ENCODE results near the gene TMEM132A. TPM values are rescaled to one million over a fixed set of nuclear protein-coding genes. Genes with fewer than 3 reads are reported as not detected.

The TMEM132A gene
- total RNA-seq, 1 experiment from 2014 or later, result 114 TPM

DNA sequence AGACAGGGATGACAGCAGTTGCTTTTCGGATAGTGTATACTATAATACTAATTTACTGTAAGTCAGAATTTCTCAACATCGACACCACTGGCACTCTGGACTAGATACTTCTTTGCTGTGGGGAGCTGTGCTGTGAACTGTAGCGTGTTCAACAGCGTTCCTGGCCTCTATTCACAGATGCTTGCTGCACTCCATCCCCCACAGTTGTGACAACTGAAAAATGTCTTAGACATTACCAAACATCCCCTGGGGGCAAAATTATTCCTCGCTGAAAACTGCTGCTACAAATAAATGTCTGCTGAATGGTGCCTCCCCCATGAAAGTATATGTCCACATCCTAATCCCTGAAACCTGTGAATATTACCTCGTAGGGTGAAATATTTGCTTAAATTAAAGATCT lies 35.2 kb downstream of the TMEM132A start:
- DNase-seq (ENCODE audit: low spot score) (no peak), ATAC-seq (no peak)
- Mint-ChIP-seq H3K4me1 (no peaks in the 10 kb centered on the region), H3K27me3 (ENCODE audit: low read depth) (peaks cover 14% of the 10 kb centered on the region), H3K27ac (no peak overlapping the region), H3K36me3 (no peaks in the 10 kb centered on the region), H3K9me3 (no peaks in the 10 kb centered on the region), H3K4me3 (no peak overlapping the region)
- ChIA-PET POLR2A (no interaction called here), CTCF (interaction anchor here (1.5 kb wide), 1 partner anchor 10 kb away, joined by 4 read pairs; no protein-coding TSS in a partner anchor)
- TF ChIP-seq ZNF138 (CRISPR knock-in tag; conservative IDR thresholded peaks at IDR 0.05) (no peak), GTF2I (CRISPR knock-in tag; conservative IDR thresholded peaks at IDR 0.05) (no peak), ZNF263 (CRISPR knock-in tag; IDR thresholded peaks at IDR 0.05; ENCODE audit: low read depth) (no peak), ATF1 (CRISPR knock-in tag; IDR thresholded peaks at IDR 0.05) (no peak), JUN (CRISPR knock-in tag; IDR thresholded peaks at IDR 0.05) (no peak), ETV6 (CRISPR knock-in tag; IDR thresholded peaks at IDR 0.05) (no peak), CBFB (CRISPR knock-in tag; IDR thresholded peaks at IDR 0.05; ENCODE audit: low read depth) (no peak), MXD4 (CRISPR knock-in tag; IDR thresholded peaks at IDR 0.05; ENCODE audit: borderline replicate concordance) (no peak), NR2C2 (CRISPR knock-in tag; IDR thresholded peaks at IDR 0.05) (no peak), TEAD4 (CRISPR knock-in tag; IDR thresholded peaks at IDR 0.05) (no peak), JAZF1 (CRISPR knock-in tag; IDR thresholded peaks at IDR 0.05) (no peak)
- TF ChIP-seq, protein P1, sequence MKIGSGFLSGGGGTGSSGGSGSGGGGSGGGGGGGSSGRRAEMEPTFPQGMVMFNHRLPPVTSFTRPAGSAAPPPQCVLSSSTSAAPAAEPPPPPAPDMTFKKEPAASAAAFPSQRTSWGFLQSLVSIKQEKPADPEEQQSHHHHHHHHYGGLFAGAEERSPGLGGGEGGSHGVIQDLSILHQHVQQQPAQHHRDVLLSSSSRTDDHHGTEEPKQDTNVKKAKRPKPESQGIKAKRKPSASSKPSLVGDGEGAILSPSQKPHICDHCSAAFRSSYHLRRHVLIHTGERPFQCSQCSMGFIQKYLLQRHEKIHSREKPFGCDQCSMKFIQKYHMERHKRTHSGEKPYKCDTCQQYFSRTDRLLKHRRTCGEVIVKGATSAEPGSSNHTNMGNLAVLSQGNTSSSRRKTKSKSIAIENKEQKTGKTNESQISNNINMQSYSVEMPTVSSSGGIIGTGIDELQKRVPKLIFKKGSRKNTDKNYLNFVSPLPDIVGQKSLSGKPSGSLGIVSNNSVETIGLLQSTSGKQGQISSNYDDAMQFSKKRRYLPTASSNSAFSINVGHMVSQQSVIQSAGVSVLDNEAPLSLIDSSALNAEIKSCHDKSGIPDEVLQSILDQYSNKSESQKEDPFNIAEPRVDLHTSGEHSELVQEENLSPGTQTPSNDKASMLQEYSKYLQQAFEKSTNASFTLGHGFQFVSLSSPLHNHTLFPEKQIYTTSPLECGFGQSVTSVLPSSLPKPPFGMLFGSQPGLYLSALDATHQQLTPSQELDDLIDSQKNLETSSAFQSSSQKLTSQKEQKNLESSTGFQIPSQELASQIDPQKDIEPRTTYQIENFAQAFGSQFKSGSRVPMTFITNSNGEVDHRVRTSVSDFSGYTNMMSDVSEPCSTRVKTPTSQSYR (CRISPR knock-in tag; IDR thresholded peaks at IDR 0.05), result no peak
- TF ChIP-seq, protein P2, sequence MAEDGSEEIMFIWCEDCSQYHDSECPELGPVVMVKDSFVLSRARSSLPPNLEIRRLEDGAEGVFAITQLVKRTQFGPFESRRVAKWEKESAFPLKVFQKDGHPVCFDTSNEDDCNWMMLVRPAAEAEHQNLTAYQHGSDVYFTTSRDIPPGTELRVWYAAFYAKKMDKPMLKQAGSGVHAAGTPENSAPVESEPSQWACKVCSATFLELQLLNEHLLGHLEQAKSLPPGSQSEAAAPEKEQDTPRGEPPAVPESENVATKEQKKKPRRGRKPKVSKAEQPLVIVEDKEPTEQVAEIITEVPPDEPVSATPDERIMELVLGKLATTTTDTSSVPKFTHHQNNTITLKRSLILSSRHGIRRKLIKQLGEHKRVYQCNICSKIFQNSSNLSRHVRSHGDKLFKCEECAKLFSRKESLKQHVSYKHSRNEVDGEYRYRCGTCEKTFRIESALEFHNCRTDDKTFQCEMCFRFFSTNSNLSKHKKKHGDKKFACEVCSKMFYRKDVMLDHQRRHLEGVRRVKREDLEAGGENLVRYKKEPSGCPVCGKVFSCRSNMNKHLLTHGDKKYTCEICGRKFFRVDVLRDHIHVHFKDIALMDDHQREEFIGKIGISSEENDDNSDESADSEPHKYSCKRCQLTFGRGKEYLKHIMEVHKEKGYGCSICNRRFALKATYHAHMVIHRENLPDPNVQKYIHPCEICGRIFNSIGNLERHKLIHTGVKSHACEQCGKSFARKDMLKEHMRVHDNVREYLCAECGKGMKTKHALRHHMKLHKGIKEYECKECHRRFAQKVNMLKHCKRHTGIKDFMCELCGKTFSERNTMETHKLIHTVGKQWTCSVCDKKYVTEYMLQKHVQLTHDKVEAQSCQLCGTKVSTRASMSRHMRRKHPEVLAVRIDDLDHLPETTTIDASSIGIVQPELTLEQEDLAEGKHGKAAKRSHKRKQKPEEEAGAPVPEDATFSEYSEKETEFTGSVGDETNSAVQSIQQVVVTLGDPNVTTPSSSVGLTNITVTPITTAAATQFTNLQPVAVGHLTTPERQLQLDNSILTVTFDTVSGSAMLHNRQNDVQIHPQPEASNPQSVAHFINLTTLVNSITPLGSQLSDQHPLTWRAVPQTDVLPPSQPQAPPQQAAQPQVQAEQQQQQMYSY (CRISPR knock-in tag; IDR thresholded peaks at IDR 0.05), result no peak
- TF ChIP-seq, protein P3, sequence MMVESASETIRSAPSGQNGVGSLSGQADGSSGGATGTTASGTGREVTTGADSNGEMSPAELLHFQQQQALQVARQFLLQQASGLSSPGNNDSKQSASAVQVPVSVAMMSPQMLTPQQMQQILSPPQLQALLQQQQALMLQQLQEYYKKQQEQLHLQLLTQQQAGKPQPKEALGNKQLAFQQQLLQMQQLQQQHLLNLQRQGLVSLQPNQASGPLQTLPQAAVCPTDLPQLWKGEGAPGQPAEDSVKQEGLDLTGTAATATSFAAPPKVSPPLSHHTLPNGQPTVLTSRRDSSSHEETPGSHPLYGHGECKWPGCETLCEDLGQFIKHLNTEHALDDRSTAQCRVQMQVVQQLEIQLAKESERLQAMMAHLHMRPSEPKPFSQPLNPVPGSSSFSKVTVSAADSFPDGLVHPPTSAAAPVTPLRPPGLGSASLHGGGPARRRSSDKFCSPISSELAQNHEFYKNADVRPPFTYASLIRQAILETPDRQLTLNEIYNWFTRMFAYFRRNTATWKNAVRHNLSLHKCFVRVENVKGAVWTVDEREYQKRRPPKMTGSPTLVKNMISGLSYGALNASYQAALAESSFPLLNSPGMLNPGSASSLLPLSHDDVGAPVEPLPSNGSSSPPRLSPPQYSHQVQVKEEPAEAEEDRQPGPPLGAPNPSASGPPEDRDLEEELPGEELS (CRISPR knock-in tag; IDR thresholded peaks at IDR 0.05), result no peak
- TF ChIP-seq, protein P4, sequence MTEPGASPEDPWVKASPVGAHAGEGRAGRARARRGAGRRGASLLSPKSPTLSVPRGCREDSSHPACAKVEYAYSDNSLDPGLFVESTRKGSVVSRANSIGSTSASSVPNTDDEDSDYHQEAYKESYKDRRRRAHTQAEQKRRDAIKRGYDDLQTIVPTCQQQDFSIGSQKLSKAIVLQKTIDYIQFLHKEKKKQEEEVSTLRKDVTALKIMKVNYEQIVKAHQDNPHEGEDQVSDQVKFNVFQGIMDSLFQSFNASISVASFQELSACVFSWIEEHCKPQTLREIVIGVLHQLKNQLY (CRISPR knock-in tag; IDR thresholded peaks at IDR 0.05), result no peak
- TF ChIP-seq, protein P5, sequence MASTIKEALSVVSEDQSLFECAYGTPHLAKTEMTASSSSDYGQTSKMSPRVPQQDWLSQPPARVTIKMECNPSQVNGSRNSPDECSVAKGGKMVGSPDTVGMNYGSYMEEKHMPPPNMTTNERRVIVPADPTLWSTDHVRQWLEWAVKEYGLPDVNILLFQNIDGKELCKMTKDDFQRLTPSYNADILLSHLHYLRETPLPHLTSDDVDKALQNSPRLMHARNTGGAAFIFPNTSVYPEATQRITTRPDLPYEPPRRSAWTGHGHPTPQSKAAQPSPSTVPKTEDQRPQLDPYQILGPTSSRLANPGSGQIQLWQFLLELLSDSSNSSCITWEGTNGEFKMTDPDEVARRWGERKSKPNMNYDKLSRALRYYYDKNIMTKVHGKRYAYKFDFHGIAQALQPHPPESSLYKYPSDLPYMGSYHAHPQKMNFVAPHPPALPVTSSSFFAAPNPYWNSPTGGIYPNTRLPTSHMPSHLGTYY (CRISPR knock-in tag; IDR thresholded peaks at IDR 0.05), result no peak
- TF ChIP-seq, protein P6, sequence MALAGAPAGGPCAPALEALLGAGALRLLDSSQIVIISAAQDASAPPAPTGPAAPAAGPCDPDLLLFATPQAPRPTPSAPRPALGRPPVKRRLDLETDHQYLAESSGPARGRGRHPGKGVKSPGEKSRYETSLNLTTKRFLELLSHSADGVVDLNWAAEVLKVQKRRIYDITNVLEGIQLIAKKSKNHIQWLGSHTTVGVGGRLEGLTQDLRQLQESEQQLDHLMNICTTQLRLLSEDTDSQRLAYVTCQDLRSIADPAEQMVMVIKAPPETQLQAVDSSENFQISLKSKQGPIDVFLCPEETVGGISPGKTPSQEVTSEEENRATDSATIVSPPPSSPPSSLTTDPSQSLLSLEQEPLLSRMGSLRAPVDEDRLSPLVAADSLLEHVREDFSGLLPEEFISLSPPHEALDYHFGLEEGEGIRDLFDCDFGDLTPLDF (CRISPR knock-in tag; IDR thresholded peaks at IDR 0.05), result no peak
- TF ChIP-seq, protein P7, sequence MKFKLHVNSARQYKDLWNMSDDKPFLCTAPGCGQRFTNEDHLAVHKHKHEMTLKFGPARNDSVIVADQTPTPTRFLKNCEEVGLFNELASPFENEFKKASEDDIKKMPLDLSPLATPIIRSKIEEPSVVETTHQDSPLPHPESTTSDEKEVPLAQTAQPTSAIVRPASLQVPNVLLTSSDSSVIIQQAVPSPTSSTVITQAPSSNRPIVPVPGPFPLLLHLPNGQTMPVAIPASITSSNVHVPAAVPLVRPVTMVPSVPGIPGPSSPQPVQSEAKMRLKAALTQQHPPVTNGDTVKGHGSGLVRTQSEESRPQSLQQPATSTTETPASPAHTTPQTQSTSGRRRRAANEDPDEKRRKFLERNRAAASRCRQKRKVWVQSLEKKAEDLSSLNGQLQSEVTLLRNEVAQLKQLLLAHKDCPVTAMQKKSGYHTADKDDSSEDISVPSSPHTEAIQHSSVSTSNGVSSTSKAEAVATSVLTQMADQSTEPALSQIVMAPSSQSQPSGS (CRISPR knock-in tag; IDR thresholded peaks at IDR 0.05; ENCODE audit: borderline replicate concordance, low read depth), result no peak
- TF ChIP-seq, protein P8, sequence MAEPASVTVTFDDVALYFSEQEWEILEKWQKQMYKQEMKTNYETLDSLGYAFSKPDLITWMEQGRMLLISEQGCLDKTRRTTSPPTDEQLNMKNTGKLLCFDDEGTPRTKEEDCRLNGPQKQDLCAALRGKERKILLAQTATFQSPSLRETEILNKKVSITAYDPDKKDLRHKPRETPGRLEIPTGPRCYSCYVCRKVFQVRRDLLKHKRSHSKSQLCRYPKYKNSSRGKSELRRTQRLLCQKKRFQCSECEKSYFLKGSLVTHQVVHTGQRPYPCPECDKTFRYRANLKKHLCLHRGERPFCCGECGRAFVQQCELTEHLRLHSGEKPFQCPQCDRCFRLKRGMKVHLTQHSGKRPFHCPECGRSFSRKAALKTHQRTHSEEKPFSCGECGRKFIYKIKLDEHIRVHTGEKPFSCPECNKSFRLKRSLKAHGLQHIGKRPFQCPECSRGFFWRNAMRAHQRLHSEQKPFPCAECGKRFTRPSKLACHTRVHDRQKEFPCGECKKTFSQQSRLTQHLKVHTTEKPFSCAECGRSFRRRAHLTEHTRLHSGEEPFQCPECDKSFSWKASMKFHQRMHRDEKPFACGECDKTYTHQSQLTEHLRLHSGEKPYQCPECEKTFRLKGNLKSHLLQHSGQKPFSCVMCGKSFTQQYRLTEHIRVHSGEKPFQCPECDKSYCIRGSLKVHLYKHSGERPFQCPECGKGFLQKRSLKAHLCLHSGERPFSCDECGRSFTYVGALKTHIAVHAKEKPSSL (CRISPR knock-in tag; conservative IDR thresholded peaks at IDR 0.05), result no peak
